GM19467 (cell line): ENCODE data around the gene ZNF396.

ENCODE experiments used
- ATAC-seq: cut with Tn5 transposase; IDR thresholded peaks from one replicate; pipeline ENCODE4 v1.9.1; 2021; ENCODE audit warnings: mild to moderate bottlenecking, moderate library complexity; ENCODE audit not compliant: unreplicated experiment

ZNF396 gene

DNA sequence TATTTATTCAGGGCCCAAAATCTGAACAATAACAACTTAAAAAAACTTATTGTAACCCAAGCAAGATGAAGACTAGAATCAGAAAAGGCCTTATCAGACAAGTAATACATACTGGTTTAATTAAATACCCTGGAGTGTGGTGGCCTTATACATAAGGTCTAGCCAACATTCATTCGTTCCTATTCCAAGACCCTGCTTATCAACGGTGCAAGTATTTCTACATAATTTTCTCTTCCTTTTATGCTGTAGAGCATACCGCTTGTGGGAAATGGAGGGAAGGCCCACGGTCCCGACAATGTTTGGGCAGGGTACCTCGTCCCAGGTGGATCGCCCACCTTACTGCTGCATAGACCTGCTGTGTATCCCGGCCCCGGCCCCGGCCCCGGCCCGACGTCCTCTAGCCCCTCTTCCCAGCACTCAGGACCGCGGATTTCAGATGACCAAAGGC is 33.6 kb downstream of the ZNF396 start:
- ATAC-seq: no peak

DNA sequence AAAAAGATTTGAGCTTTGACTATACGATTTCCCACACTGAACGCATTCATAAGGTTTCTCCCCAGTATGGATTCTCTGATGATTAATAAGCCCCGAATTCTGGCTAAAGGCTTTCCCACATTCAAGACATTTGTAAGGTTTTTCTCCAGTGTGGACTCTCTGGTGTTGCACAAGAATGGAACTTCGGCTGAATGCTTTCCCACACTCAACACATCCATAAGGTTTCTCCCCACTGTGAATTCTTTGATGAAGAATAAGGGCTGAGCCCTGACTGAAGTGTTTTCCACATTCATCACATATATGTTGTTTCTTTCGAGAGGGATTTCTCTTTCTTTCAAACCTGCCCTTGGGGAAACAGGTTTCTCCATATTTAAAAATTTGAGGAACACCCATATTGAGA is 39.9 kb downstream of the ZNF396 start:
- no peak for ATAC-seq

DNA sequence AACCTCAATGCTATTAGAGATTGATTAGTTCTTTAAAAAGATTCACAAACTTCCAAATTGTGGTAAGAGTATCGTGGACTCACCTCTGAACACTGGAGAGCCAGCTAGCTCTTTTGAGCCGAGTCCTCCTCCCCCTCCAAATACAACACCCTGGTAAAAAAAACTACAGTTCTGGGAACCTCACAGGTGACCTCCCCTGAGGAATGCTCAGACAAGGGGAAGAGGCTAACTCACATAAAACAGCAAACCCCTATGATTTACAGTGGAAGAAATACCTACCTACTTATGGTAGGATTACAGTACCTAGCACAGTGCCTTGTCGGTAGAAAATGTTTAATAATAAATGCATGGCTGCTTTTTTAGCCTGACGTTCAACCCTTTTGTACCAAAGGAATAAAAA is 41.3 kb downstream of the ZNF396 start:
- ATAC-seq: no peak

DNA sequence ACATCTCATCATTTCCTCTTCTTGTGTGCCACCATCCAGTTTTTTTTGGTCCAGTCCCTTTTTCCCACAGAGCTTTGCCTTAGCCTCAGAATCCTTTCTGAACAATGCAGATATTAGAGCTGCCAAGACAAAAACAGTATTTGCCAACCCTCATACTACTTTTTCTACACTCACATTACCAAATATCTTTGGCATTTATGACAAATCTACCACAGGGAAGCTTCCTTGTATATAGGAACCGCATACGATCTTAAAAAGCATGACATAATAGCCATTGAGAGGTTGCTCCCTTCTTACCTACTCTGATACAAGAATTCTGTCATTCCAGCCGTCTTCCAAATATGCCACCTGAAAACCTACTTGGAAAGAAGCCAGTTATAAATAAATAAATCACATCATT is 42.3 kb downstream of the ZNF396 start:
- no peak for ATAC-seq

DNA sequence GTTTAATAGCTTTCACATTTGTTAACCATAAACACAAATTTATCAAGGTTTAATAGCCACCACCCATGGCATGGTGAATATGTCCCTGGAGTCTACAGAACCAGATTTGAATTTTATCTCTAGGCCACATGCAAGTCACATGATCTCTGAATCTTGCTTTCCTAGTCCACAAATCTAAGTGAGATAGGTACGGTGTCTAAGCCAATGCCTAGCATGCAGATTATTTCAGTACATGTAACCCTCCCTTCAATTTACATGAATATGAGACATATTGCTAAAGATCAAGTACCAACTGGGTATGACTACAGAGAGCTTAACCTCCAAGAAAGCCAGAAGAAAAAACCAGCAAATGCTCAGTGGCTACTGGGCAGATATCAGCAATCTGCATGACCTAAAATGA is 42.9 kb downstream of the ZNF396 start:
- no peak for ATAC-seq

DNA sequence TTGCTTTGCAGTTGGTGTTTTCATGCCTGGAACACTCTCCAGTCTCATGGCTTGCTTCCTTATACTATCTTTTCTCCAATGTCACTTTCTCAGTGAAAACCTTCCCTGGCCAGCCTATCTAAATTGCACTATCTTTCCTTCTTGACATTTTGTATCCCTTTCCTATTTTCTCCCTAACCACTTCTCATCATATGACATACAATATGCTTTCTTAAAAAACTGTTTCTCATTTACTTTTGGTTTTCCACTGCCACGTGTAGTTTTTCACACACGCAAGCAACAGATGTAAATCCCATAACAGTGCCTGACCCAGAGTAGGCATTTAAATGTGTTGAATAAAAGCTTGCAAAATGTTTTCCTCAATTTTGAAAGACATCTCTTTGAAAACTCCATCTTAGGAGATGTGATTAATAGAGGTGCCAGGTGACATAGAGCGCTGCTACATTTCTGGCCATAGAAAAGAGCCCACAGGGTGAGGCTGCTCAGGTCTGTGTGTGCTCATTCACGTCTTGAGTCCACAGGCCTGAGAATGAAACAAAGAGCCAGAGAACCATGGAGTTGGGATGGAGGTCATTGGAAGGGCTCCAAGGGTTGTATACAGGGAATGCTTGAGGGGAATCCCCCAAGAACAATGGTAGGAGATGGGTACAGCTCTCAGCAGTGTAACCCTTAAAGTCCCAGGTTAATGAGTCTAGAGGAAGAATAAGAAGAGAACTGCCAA is 45.6 kb downstream of the ZNF396 start:
- no peak for ATAC-seq

DNA sequence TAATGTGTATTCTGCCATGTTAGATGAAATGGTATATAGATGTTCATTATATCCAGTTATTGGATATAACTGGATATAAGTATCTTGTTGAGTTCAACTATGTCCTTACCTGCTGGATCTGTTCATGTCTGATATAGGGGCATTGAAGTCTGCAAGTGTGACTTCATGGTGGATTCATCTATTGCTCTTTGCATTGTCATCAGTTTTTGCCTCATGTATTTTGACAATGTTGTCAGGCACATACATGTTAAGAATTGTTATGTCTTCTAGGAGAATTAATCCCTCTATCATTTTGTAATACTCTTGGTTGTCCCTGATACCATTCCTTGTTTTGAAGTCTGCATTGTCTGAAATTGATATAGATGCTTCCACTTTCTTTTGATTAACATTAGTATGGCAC is 48.3 kb downstream of the ZNF396 start:
- no peak for ATAC-seq

- ATAC-seq: no peak
Observed at GRCh38 chr18:35326695-35327387, 50.3 kb downstream of the ZNF396 start.

GRCh38 chr18:35324926-35325655 is 52.0 kb downstream of the ZNF396 start:
- no peak for ATAC-seq

GRCh38 chr18:35322486-35323458 is 54.4 kb downstream of the ZNF396 start:
- ATAC-seq: no peak
